ENCODE measurements around the gene JPH4. TPM values are rescaled to one million over a fixed set of nuclear protein-coding genes. Genes with fewer than 3 reads are reported as not detected.
A peak's percentile ranks its signal among the peaks of the same experiment; 100 is the strongest.

JPH4 gene
- total RNA-seq, 1 donor from 2014 or later, result 6.2 TPM

DNA sequence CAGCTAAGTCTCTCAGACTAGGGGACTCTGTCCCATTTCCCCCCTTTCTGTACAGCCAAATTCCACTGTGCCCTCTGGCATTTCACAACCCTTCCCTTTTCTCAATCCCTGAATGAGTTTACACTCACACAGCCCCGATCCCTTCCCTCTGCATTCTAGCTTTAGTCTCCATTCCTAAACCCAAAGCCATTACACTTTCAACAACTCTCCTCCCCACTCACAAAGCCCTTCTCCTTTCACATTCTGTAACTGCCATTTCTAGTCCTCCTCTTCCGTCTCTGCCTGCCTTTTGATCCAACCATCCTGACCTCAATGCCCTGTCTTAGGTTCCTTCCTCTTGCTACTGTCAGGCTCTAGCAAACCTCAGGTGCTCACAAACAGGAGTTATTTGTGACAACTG lies 30.7 kb downstream of the JPH4 start:
- TF ChIP-seq CTCF (IDR thresholded peaks at IDR 0.05), result no peak
- intact Hi-C loops (cut with DNase I), result no loop called here

GRCh38 chr14:23546450-23547035 lies 32.0 kb downstream of the JPH4 start:
- Histone ChIP-seq H3K9me3 (no peaks in the 10 kb centered on the region), H3K36me3 (no peaks in the 10 kb centered on the region), H3K4me3 (no peak overlapping the region), H3K27me3 (no peaks in the 10 kb centered on the region), H3K27ac (no peak overlapping the region), H3K4me1 (peaks cover 3% of the 10 kb centered on the region)
- TF ChIP-seq CTCF (IDR thresholded peaks at IDR 0.05), result no peak
- intact Hi-C loops (cut with DNase I), result no loop called here
- no peak for DNase-seq
- ATAC-seq, result no peak

More for the DNA sequence above, 30.7 kb downstream of the JPH4 start:
- Histone ChIP-seq H3K27me3 (no peaks in the 10 kb centered on the region), H3K27ac (no peak overlapping the region), H3K36me3 (no peaks in the 10 kb centered on the region), H3K9me3 (no peaks in the 10 kb centered on the region), H3K4me3 (no peak overlapping the region), H3K4me1 (peaks cover 3% of the 10 kb centered on the region)
- no peak for ATAC-seq
- no peak for DNase-seq

GRCh38 chr14:23545740-23546365 lies 32.7 kb downstream of the JPH4 start:
- no peaks in the 10 kb centered on the region for H3K36me3 ChIP-seq
- TF ChIP-seq CTCF (IDR thresholded peaks at IDR 0.05), result no peak
- no peak for ATAC-seq
- H3K9me3 ChIP-seq, result no peaks in the 10 kb centered on the region
- H3K27ac ChIP-seq, result no peak overlapping the region
- H3K27me3 ChIP-seq, result no peaks in the 10 kb centered on the region
- peaks cover 3% of the 10 kb centered on the region for H3K4me1 ChIP-seq
- no peak overlapping the region for H3K4me3 ChIP-seq
- no peak for DNase-seq
- intact Hi-C loops (cut with DNase I), result no loop called here

- Histone ChIP-seq H3K4me1 (no peaks in the 10 kb centered on the region), H3K27me3 (no peaks in the 10 kb centered on the region), H3K9me3 (no peaks in the 10 kb centered on the region), H3K36me3 (no peaks in the 10 kb centered on the region), H3K27ac (no peak overlapping the region), H3K4me3 (no peak overlapping the region)
- ATAC-seq (peak; percentile 52), DNase-seq (no peak)
- TF ChIP-seq CTCF (IDR thresholded peaks at IDR 0.05), result no peak
- intact Hi-C loops (cut with DNase I), result no loop called here
Observed at GRCh38 chr14:23544511-23545447, 33.8 kb downstream of the JPH4 start.

GRCh38 chr14:23543403-23543802 lies 35.2 kb downstream of the JPH4 start:
- Histone ChIP-seq H3K9me3 (no peaks in the 10 kb centered on the region), H3K4me3 (no peak overlapping the region), H3K4me1 (no peaks in the 10 kb centered on the region), H3K36me3 (no peaks in the 10 kb centered on the region), H3K27ac (no peak overlapping the region), H3K27me3 (no peaks in the 10 kb centered on the region)
- intact Hi-C loops (cut with DNase I), result no loop called here
- TF ChIP-seq CTCF (IDR thresholded peaks at IDR 0.05), result no peak
- DNase-seq (no peak), ATAC-seq (no peak)
